NT2/D1 (cell line): ENCODE results near the gene NIPAL4.

Source experiments
- SUZ12 ChIP-seq: IDR thresholded peaks from 2 replicates; pipeline ENCODE4 v1.6.1; 2011; ENCODE audit not compliant: insufficient read length, insufficient read depth; ENCODE audit errors: extremely low read depth
- YY1 ChIP-seq: IDR thresholded peaks from 2 replicates; pipeline ENCODE4 v1.6.1; 2011; ENCODE audit not compliant: insufficient read length, insufficient read depth
- ZNF274 ChIP-seq: IDR thresholded peaks from 2 replicates; pipeline ENCODE4 v1.6.1; 2011; ENCODE audit warnings: mild to moderate bottlenecking, low read depth, low read length

- no peak for TF ChIP-seq YY1
- TF ChIP-seq SUZ12, result no peak
- no peak for TF ChIP-seq ZNF274
Observed at GRCh38 chr5:157477814-157478494, 17.9 kb downstream of the NIPAL4 start.
